Keratinocyte (primary cell): Measurements from ENCODE around the gene MYO1E. TPM values are rescaled to one million over a fixed set of nuclear protein-coding genes. Genes with fewer than 3 reads are reported as not detected.

Experiments
- DNase-seq: peaks from one replicate; pipeline ENCODE4 v3.0.0-alpha.2; 2011; ENCODE audit warnings: low read depth, missing footprints, low spot score
- FAIRE-seq: peaks from 2 replicates; lab custom pipeline; 2011; peaks lifted over from hg19 to GRCh38; lab: Jason Lieb, UNC
- H2AFZ ChIP-seq: 2 replicates; pipeline ENCODE4 v1.6.0; 2012; ENCODE audit warnings: low read length, control low read depth, inconsistent platforms; ENCODE audit not compliant: control insufficient read depth
- H3K27ac ChIP-seq: 2 replicates; pipeline ENCODE4 v1.5.1; 2011; ENCODE audit warnings: low read length; ENCODE audit not compliant: control insufficient read depth, insufficient read depth
- H3K27me3 ChIP-seq: 3 replicates; pipeline ENCODE4 v1.6.0; 2011; ENCODE audit warnings: low read length; ENCODE audit not compliant: control insufficient read depth, insufficient read depth; ENCODE audit errors: extremely low read depth
- H3K36me3 ChIP-seq, 2 experiments: 2 replicates in 1 of 2; 3 replicates in 1 of 2; pipeline ENCODE4 v1.5.1; 2011; ENCODE audit warnings: low read length in 2 of 2, mild to moderate bottlenecking in 1 of 2; ENCODE audit not compliant: control insufficient read depth in 2 of 2, insufficient read depth in 2 of 2; ENCODE audit errors: extremely low read depth in 1 of 2
- H3K4me1 ChIP-seq: 3 replicates; pipeline ENCODE4 v1.5.1; 2011; ENCODE audit warnings: low read length; ENCODE audit not compliant: control insufficient read depth, insufficient read depth; ENCODE audit errors: extremely low read depth
- H3K4me2 ChIP-seq: 3 replicates; pipeline ENCODE4 v1.6.0; 2011; ENCODE audit warnings: low read depth, low read length; ENCODE audit not compliant: control insufficient read depth, insufficient read depth; ENCODE audit errors: extremely low read depth
- H3K4me3 ChIP-seq, 3 experiments: fragments of 200-600 bp in 1 of 3; sonication (generic) in 1 of 3; 2 replicates in 2 of 3; 3 replicates in 1 of 3; pipeline ENCODE4 v1.5.1; 2011 to 2016; ENCODE audit warnings: low read length in 3 of 3, mild to moderate bottlenecking in 3 of 3, control low read depth in 2 of 3, inconsistent platforms in 1 of 3, low read depth in 1 of 3, mixed read lengths in 1 of 3, mixed run types in 1 of 3, moderate library complexity in 1 of 3; ENCODE audit not compliant: control insufficient read depth in 2 of 3, insufficient read depth in 2 of 3; ENCODE audit errors: extremely low read depth in 1 of 3
- H3K79me2 ChIP-seq: 2 replicates; pipeline ENCODE4 v1.6.0; 2012; ENCODE audit warnings: low read length; ENCODE audit not compliant: control insufficient read depth, insufficient read depth
- H3K9ac ChIP-seq: 3 replicates; pipeline ENCODE4 v1.6.0; 2011; ENCODE audit warnings: low read length; ENCODE audit not compliant: control insufficient read depth, insufficient read depth; ENCODE audit errors: extremely low read depth
- H3K9me1 ChIP-seq: 3 replicates; pipeline ENCODE4 v1.6.0; 2011; ENCODE audit warnings: low read length; ENCODE audit not compliant: control insufficient read depth, insufficient read depth; ENCODE audit errors: extremely low read depth
- H3K9me3 ChIP-seq: 2 replicates; pipeline ENCODE4 v1.5.1; 2012; ENCODE audit warnings: low read depth, low read length; ENCODE audit not compliant: control insufficient read depth
- H4K20me1 ChIP-seq: 3 replicates; pipeline ENCODE4 v1.6.0; 2011; ENCODE audit warnings: low read length; ENCODE audit not compliant: control insufficient read depth, insufficient read depth; ENCODE audit errors: extremely low read depth
- EZH2 ChIP-seq: IDR thresholded peaks from one replicate; pipeline ENCODE4 v1.6.1; 2012; ENCODE audit warnings: inconsistent platforms, mild to moderate bottlenecking, low read length, moderate library complexity
- dilution Hi-C: fragments of 300-500 bp; cut with MboI; formaldehyde crosslinking; loops from one replicate; pipeline ENCODE4 v1.7.0; 2020; ENCODE audit warnings: low sequenced_read_pairs; ENCODE audit not compliant: extremely low pct_ligation_motif_present
- polyA plus RNA-seq, 5 experiments: library from polyadenylated mRNA; depleted of rRNA in 3 of 5; stranded (reverse) in 3 of 5; stranded (forward) in 1 of 5; unstranded in 1 of 5; fragments of >200 nt; gene quantifications; 1 replicate in 1 of 5; 2 replicates in 3 of 5; 3 replicates in 1 of 5; pipeline versions ENCODE4 v1.2.1 to v1.2.3, GENCODE V29; 2011 to 2012; ENCODE audit warnings: missing spikeins in 2 of 5, low read depth in 1 of 5, low replicate concordance in 1 of 5
- TF ChIP-seq, protein P1 (sequence below), 3 experiments: IDR thresholded peaks in 1 of 3; conservative IDR thresholded peaks in 1 of 3; optimal IDR thresholded peaks in 1 of 3; 2 replicates in 2 of 3; 3 replicates in 1 of 3; pipeline versions ENCODE3 to v1.5.1; 2011; ENCODE audit warnings: low read length in 3 of 3, mild to moderate bottlenecking in 3 of 3, moderate library complexity in 2 of 3, control low read depth in 1 of 3, inconsistent platforms in 1 of 3; ENCODE audit not compliant: insufficient read depth in 2 of 3; ENCODE audit errors: extremely low read depth in 1 of 3

MYO1E gene
- polyA plus RNA-seq, 1 donor (not counting 4 experiments of a cell fraction or from before 2014, with no cell fraction given): 213 TPM

DNA sequence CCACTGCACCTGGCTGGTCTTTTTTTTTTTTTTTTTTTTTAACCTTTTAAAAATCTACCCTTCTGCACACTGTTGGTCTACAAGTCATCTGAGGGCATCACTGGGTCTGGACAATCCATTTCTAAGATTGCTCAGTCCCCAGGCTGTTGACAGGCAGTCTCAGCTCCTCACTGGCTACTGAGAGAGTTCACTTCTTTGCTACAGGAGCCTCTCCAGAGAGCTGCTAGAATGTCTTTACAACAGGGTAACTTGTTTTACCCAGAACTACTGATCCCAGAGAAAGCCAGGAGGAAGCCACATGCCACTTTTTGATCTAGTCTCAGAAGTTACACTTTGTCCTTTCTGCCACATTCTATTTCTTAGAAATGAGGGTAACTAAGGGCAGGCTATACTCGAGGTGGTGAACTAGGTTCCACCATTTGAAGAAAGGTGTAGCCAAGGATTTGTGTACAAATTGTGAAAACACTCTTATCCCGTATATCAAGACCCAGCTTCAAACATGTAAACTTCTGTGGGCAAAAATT, 273.4 kb downstream of the MYO1E start:
- TF ChIP-seq, protein P1, sequence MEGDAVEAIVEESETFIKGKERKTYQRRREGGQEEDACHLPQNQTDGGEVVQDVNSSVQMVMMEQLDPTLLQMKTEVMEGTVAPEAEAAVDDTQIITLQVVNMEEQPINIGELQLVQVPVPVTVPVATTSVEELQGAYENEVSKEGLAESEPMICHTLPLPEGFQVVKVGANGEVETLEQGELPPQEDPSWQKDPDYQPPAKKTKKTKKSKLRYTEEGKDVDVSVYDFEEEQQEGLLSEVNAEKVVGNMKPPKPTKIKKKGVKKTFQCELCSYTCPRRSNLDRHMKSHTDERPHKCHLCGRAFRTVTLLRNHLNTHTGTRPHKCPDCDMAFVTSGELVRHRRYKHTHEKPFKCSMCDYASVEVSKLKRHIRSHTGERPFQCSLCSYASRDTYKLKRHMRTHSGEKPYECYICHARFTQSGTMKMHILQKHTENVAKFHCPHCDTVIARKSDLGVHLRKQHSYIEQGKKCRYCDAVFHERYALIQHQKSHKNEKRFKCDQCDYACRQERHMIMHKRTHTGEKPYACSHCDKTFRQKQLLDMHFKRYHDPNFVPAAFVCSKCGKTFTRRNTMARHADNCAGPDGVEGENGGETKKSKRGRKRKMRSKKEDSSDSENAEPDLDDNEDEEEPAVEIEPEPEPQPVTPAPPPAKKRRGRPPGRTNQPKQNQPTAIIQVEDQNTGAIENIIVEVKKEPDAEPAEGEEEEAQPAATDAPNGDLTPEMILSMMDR (optimal IDR thresholded peaks at IDR 0.05 in 1 of 3, IDR thresholded peaks at IDR 0.05 in 1 of 3, conservative IDR thresholded peaks at IDR 0.05 in 1 of 3; ENCODE audit: extremely low read depth in 1 of 3, insufficient read depth in 2 of 3, low read length in 3 of 3): no peak
- TF ChIP-seq EZH2: no peak
- DNase-seq (no peak), FAIRE-seq (no peak)
- Histone ChIP-seq H3K9me1 (no peaks in the 10 kb centered on the region), H3K4me1 (no peaks in the 10 kb centered on the region), H3K27ac (no peak overlapping the region), H3K4me2 (no peak overlapping the region), H3K9ac (no peak overlapping the region), H4K20me1 (no peaks in the 10 kb centered on the region), H3K9me3 (no peaks in the 10 kb centered on the region), H3K79me2 (no peaks in the 10 kb centered on the region), H3K4me3 (no peak overlapping the region), H3K27me3 (no peaks in the 10 kb centered on the region), H2AFZ (no peak overlapping the region), H3K36me3 (peaks cover 0 to 6% of the 10 kb centered on the region in 2 experiments)
- dilution Hi-C loops: no loop called here

DNA sequence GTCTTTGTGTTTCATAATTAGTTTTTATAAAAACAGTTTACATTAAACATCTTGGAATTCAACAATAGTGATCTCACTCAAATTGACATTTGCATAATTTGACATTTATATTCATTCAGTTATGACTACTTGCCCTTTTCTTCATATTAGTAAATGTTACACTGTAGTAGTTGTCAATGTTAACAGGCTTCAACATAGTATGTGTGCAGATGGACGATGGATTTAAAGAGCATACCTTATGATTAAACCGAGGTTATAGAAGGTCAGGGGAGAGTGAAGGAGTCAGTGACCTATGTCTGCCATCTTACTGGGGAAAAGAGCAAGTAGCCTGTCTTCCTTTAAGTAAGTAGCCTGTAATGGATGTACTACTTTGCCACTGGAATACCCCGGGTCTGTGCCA, 276.2 kb downstream of the MYO1E start:
- peaks cover 0 to 10% of the 10 kb centered on the region in 2 experiments for H3K36me3 ChIP-seq
- H3K9ac ChIP-seq: no peak overlapping the region
- no peaks in the 10 kb centered on the region for H4K20me1 ChIP-seq
- no peaks in the 10 kb centered on the region for H3K27me3 ChIP-seq
- no peaks in the 10 kb centered on the region for H3K9me3 ChIP-seq
- FAIRE-seq: no peak
- H3K79me2 ChIP-seq: no peaks in the 10 kb centered on the region
- H3K4me2 ChIP-seq: no peak overlapping the region
- no peak overlapping the region for H2AFZ ChIP-seq
- TF ChIP-seq EZH2: no peak
- TF ChIP-seq, protein P1 (optimal IDR thresholded peaks at IDR 0.05 in 1 of 3, IDR thresholded peaks at IDR 0.05 in 1 of 3, conservative IDR thresholded peaks at IDR 0.05 in 1 of 3; ENCODE audit: extremely low read depth in 1 of 3, insufficient read depth in 2 of 3, low read length in 3 of 3): no peak
- H3K4me1 ChIP-seq: no peaks in the 10 kb centered on the region
- H3K27ac ChIP-seq: no peak overlapping the region
- H3K9me1 ChIP-seq: no peaks in the 10 kb centered on the region
- no peak for DNase-seq
- no peak overlapping the region for H3K4me3 ChIP-seq
- dilution Hi-C loops: no loop called here
